ENCODE measurements around the gene PLA2G4B. TPM values are rescaled to one million over a fixed set of nuclear protein-coding genes. Genes with fewer than 3 reads are reported as not detected.

Gene PLA2G4B
- total and polyA plus RNA-seq, 2 of the 8 experiments (the other 6 are each of a cell fraction or from before 2014, with no cell fraction given), result 4.2 to 9.2 TPM

DNA sequence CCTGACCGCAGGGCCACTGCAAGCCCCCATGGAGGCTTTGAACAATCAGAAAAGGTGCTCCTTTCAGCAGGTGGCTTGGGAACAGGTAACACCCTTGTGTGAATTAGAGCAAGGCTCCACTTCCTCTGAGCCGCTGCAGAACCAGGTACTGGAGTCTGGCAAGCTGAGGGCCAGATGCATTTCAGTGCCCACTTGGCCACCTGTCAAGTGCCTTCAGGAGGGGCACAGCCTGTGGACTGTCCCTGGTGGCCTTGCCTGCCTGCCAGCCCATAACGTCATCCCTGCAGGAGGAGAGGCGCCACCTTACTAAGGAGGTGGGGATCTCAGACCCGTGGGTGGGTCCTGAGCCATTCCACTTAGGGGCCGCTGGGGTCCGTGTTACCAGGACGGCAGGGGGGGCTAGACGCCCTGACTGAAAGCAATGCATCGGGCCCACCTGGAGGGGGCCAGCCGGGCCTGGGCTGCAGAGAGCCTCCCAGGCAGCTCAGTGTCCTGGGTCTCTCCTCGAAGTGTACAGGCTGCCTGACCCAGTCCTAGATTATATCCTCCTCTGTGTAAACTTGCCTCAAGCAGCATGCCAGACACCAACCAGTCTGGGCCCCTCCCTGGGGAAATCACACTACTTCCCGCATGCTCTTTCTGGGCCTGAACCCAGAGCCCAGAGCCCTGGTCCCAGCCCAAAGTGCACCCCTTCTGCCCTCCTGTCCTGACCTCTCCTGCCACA lies 39.1 kb downstream of the PLA2G4B start:
- H3K36me3 ChIP-seq (ENCODE audit: control insufficient read depth in 2 of 4, insufficient read depth in 4 of 4, low read length in 3 of 4), result no peaks in the 10 kb centered on the region

More for the DNA sequence above, 39.1 kb downstream of the PLA2G4B start:
- Histone ChIP-seq H2AK5ac (ENCODE audit: low read depth, low read length) (no peak overlapping the region), H2BK5ac (ENCODE audit: low read depth, low read length) (no peak overlapping the region), H2AFZ (ENCODE audit: low read length) (no peak overlapping the region), H3K23me2 (ENCODE audit: low read depth, low read length) (peaks cover 4% of the 10 kb centered on the region; the same call in 1 of the 2 replicates), H4K91ac (replicated peaks; ENCODE audit: insufficient read length, low read length) (no peak overlapping the region), H4K8ac (ENCODE audit: extremely low read depth, insufficient read depth, low read length) (no peak overlapping the region), H2BK120ac (replicated peaks; ENCODE audit: low read depth, low read length) (no peak overlapping the region), H3K27me3 (replicated peaks in 1 of 4; ENCODE audit: control insufficient read depth in 3 of 4, extremely low read depth in 1 of 4, insufficient read depth in 3 of 4, low read length in 3 of 4) (peaks cover 16 to 28% (median 23%) of the 10 kb centered on the region in 4 experiments), H3K4me1 (replicated peaks in 1 of 4; ENCODE audit: control insufficient read depth in 3 of 4, insufficient read depth in 4 of 4, low read length in 3 of 4) (peaks cover 0 to 8% (median 2%) of the 10 kb centered on the region in 4 experiments; a peak in 4 of 7 replicates), H3K56ac (replicated peaks; ENCODE audit: insufficient read length, low read depth, low read length) (no peak overlapping the region), H3K23ac (ENCODE audit: insufficient read length) (no peak overlapping the region), H2BK12ac (ENCODE audit: low read depth, low read length) (0 out of 2 replicates have a peak overlapping the region, but pooled peaks have one; percentile 27), H2BK15ac (ENCODE audit: low read length) (no peak overlapping the region), H3K4ac (replicated peaks; ENCODE audit: insufficient read length, low read depth, low read length) (no peak overlapping the region), H3K4me2 (ENCODE audit: insufficient read depth in 1 of 2, low read depth in 2 of 2, low read length in 2 of 2) (no peak overlapping the region), H3K79me2 (ENCODE audit: control insufficient read depth in 1 of 2, insufficient read depth in 2 of 2, low read length in 2 of 2) (no peaks in the 10 kb centered on the region), H3K27ac (ENCODE audit: low read depth, low read length) (no peak overlapping the region), H3K14ac (ENCODE audit: insufficient read length) (no peak overlapping the region), H3K9ac (replicated peaks in 1 of 4; ENCODE audit: extremely low read depth in 1 of 4, low read depth in 3 of 4, low read length in 3 of 4) (no peak overlapping the region), H4K20me1 (replicated peaks in 1 of 2; ENCODE audit: control insufficient read depth in 1 of 2, insufficient read depth in 2 of 2, low read length in 2 of 2) (peaks cover 0 to 2% of the 10 kb centered on the region in 2 experiments), H4K5ac (ENCODE audit: insufficient read length, low read depth, low read length) (no peak overlapping the region), H3K18ac (ENCODE audit: extremely low read depth, low read length) (no peak overlapping the region), H3K4me3 (ENCODE audit: extremely low read depth in 1 of 4, insufficient read depth in 2 of 4, low read depth in 3 of 4, low read length in 4 of 4) (no peak overlapping the region), H3K9me3 (ENCODE audit: insufficient read depth in 2 of 2, low read depth in 1 of 2, low read length in 1 of 2) (no peaks in the 10 kb centered on the region), H2BK20ac (ENCODE audit: low read length) (no peak overlapping the region), H3K79me1 (ENCODE audit: low read depth, low read length) (no peaks in the 10 kb centered on the region)
- DNase-seq (ENCODE audit: low read depth in 1 of 2, low spot score in 2 of 2) (no peak), FAIRE-seq (no peak)
- ChIA-PET CTCF (ENCODE audit: partially characterized antibody) (interaction anchor here (0.8 to 7.9 kb wide), 5 partner anchors 9 to 35 kb away, joined by 3 to 58 read pairs (median 6); no protein-coding TSS in a partner anchor), POLR2A (ENCODE audit: partially characterized antibody) (interaction anchor here (0.6 to 1.0 kb wide), 2 partner anchors 23 to 346 kb away, joined by 3 to 4 read pairs; no protein-coding TSS in a partner anchor)
- WGBS, 2 experiments (ENCODE audit: extremely low coverage in 1 of 2, insufficient coverage in 1 of 2, insufficient read length in 1 of 2, insufficient replicate concordance in 2 of 2, low coverage in 1 of 2, low lambda C conversion rate in 2 of 2, missing lambda C conversion rate in 1 of 2), result 85% methylated on average over 12 of the region's 13 CpGs; no CpG with 5 or more reads in 1 of the 2 experiments
- TF ChIP-seq CTBP2 (IDR thresholded peaks at IDR 0.05; ENCODE audit: borderline replicate concordance, insufficient read depth, insufficient read length, low read length) (no peak), EZH2 (IDR thresholded peaks at IDR 0.05; ENCODE audit: low read depth, low read length, severe bottlenecking) (no peak), RAD21 (IDR thresholded peaks at IDR 0.05 in 1 of 2, conservative IDR thresholded peaks at IDR 0.05 in 1 of 2; ENCODE audit: low read depth in 2 of 2, low read length in 2 of 2) (peak in 1 of 2 experiments; percentile 32; a peak in 1 of 4 replicates), CTCF (IDR thresholded peaks at IDR 0.05; ENCODE audit: control extremely low read depth in 1 of 3, insufficient read depth in 1 of 3, low read depth in 1 of 3, low read length in 3 of 3) (peak in 1 of 3 experiments; percentile 27; a peak in 1 of 4 replicates), CEBPB (IDR thresholded peaks at IDR 0.05; ENCODE audit: low read depth, low read length) (no peak)
